ENCODE results near the gene ACE. TPM values are rescaled to one million over a fixed set of nuclear protein-coding genes. Genes with fewer than 3 reads are reported as not detected.

Gene ACE
- total RNA-seq, 1 donor from 2014 or later = 9.6 TPM

DNA sequence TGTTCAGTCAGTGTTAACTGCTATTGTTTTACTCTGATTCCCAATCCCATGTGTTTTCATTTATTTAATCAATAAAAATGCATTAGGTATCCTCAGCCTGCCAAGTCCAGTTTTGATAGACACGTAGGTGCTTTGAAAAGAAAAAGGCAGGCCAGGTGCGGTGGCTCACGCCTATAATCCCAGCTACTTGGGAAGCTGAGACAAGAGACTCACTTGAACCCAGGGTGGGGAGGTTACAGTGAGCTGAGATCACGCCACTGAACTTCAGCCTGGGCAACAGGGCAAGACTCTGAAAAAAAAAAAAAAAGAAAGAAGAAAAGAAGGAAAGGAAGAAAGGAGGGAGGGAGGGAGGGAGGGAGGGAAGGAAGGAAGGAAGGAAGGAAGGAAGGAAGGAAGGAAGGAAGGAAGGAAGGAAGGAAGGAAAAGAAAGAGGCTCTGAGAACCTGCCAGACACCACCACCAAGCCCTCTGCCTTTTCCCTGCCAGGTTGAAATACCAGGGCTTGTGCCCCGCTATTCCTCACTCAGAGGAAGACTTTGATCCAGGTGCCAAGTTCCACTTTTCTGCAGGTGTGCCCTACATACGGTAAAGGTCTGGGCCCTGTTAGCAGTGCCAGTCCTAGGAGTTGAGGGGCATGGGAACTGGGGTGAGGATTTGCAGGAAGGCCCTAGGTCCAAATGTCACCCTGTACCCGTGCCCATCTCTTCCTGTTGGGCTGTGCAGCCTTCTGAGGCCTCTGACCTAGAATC, 36.2 kb downstream of the ACE start:
- Histone ChIP-seq H3K9me3 (no peaks in the 10 kb centered on the region), H3K4me3 (no peak overlapping the region), H3K4me1 (no peaks in the 10 kb centered on the region), H3K27ac (no peak overlapping the region), H3K27me3 (no peaks in the 10 kb centered on the region), H3K36me3 (no peaks in the 10 kb centered on the region)
- TF ChIP-seq POLR2A (IDR thresholded peaks at IDR 0.05) (no peak), POLR2AphosphoS5 (IDR thresholded peaks at IDR 0.05; ENCODE audit: insufficient read depth in 1 of 2, low read depth in 1 of 2) (no peak)
- TF ChIP-seq, protein P1, sequence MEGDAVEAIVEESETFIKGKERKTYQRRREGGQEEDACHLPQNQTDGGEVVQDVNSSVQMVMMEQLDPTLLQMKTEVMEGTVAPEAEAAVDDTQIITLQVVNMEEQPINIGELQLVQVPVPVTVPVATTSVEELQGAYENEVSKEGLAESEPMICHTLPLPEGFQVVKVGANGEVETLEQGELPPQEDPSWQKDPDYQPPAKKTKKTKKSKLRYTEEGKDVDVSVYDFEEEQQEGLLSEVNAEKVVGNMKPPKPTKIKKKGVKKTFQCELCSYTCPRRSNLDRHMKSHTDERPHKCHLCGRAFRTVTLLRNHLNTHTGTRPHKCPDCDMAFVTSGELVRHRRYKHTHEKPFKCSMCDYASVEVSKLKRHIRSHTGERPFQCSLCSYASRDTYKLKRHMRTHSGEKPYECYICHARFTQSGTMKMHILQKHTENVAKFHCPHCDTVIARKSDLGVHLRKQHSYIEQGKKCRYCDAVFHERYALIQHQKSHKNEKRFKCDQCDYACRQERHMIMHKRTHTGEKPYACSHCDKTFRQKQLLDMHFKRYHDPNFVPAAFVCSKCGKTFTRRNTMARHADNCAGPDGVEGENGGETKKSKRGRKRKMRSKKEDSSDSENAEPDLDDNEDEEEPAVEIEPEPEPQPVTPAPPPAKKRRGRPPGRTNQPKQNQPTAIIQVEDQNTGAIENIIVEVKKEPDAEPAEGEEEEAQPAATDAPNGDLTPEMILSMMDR (IDR thresholded peaks at IDR 0.05) = no peak
- no peak for DNase-seq (ENCODE audit: extremely low spot score in 2 of 2)
- intact Hi-C loops (cut with DNase I) = no loop called here

DNA sequence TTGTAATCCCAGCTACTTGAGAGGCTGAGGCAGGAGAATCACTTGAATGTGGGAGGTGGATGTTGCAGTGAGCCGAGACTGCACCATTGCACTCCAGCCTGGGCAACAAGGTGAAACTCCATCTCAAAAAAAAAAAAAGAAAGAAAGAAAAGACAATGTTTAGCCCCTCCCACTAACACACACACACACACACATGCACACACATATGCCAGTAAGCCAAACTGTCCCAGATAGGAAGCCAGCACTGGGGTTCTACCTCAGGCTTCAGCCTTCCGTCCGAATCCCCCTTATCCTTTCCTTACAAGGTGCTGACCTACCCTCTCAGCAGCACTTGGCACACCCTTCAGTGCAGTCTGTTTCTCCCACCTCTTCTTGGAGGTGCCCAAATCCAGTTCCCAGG, 37.6 kb downstream of the ACE start:
- no peak for DNase-seq (ENCODE audit: extremely low spot score in 2 of 2)

DNA sequence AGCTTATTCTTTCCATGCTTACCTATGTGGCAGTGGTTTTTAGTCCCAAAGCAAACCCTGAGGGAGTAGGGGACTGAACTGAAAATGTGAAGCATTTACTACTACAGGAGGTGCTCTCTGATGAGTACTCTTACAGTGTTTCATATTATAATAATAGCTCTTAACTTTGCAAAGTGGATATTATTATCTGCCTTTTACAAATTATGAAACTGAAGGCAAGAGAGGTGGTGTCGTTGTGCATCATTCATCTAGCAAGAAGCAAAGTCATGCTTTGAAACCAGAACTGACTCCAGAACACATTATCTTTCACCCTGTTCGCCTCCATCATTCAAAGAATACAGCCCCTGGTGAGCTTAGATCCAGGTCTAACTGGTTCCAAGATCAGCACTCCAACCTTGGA, 38.1 kb downstream of the ACE start:
- Histone ChIP-seq H3K36me3 (no peaks in the 10 kb centered on the region), H3K27me3 (no peaks in the 10 kb centered on the region)
- TF ChIP-seq POLR2AphosphoS5 (IDR thresholded peaks at IDR 0.05; ENCODE audit: insufficient read depth in 1 of 2, low read depth in 1 of 2) (no peak), POLR2A (IDR thresholded peaks at IDR 0.05) (no peak)
- TF ChIP-seq, protein P1 (IDR thresholded peaks at IDR 0.05) = no peak

More for the DNA sequence above, 37.6 kb downstream of the ACE start:
- Histone ChIP-seq H3K27me3 (no peaks in the 10 kb centered on the region), H3K4me1 (no peaks in the 10 kb centered on the region), H3K4me3 (no peak overlapping the region), H3K9me3 (no peaks in the 10 kb centered on the region), H3K27ac (no peak overlapping the region), H3K36me3 (no peaks in the 10 kb centered on the region)
- intact Hi-C loops (cut with DNase I) = no loop called here
- TF ChIP-seq POLR2A (IDR thresholded peaks at IDR 0.05) (no peak), POLR2AphosphoS5 (IDR thresholded peaks at IDR 0.05; ENCODE audit: insufficient read depth in 1 of 2, low read depth in 1 of 2) (no peak)
- TF ChIP-seq, protein P1 (IDR thresholded peaks at IDR 0.05) = no peak

DNA sequence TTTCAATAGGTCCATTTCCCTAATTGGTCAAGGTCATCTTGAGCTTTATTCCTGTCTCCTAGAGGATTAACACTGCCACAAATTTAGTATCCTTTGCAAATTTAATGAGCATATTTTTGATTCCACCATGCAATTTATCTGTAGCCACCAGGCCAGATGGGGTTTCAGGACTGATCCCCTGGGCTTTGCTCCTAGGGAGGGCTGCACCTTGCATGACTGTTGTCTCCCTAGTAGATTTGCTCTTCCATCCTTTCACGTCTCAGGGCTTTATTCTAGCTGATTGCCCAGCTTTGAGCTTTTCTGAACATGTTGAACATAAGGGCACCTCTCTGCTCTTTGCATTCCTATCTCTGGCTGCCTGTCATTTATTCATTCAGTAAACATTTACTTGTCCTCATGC, 38.6 kb downstream of the ACE start:
- Histone ChIP-seq H3K27me3 (no peaks in the 10 kb centered on the region), H3K36me3 (no peaks in the 10 kb centered on the region), H3K4me3 (no peak overlapping the region), H3K4me1 (no peaks in the 10 kb centered on the region), H3K27ac (no peak overlapping the region), H3K9me3 (no peaks in the 10 kb centered on the region)
- intact Hi-C loops (cut with DNase I) = no loop called here
- no peak for TF ChIP-seq POLR2A (IDR thresholded peaks at IDR 0.05)
- no peak for TF ChIP-seq POLR2AphosphoS5 (IDR thresholded peaks at IDR 0.05; ENCODE audit: insufficient read depth in 1 of 2, low read depth in 1 of 2)
- no peak for DNase-seq (ENCODE audit: extremely low spot score in 2 of 2)

More for the DNA sequence above, 38.1 kb downstream of the ACE start:
- Histone ChIP-seq H3K27ac (no peak overlapping the region), H3K4me3 (no peak overlapping the region), H3K9me3 (no peaks in the 10 kb centered on the region), H3K4me1 (no peaks in the 10 kb centered on the region)
- DNase-seq (ENCODE audit: extremely low spot score in 2 of 2) = no peak
- intact Hi-C loops (cut with DNase I) = no loop called here

DNA sequence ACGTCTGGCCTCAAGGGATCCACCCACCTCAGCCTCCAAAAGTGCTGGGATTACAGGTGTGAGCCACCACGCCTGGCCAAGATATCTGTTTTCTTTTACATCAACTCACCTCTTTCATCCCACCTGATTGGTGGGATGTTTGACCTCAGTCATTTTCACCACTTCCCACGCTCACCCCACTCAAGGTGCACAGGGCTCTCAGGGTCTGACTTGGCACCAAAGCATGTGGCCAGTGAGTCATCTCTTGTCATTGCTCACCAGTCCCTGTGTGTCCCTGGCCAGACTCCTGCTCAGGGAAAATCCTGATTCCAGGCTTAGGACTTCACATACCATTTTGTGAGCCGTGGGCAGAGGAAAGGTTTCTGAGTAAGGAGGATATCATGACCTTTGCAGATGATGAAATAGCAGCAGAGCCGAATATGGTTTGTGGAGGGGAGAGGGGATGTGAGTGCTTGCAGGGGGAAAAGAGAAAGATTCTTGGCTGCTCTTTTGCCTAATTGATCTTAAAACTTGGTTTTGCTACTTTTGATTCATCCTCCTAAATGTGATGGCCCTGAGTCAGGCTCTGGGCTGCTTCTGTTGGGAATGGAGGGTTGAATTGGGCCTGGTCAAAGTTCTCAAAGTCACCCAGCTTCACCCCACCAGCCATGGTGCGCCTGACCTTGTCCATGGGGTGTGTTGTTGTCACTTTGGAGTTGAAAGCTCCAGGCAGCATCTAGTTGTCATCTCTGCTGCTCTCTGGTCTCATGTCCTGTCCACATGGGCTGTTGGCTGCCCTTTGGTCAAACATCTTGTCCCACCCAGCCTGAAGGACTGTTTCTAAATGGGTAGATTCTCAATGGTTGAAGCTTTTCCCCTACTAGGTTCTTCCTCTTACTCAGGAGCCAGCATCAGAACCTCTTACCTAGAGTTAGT, 40.3 kb downstream of the ACE start:
- Histone ChIP-seq H3K27ac (no peak overlapping the region), H3K36me3 (no peaks in the 10 kb centered on the region), H3K9me3 (no peaks in the 10 kb centered on the region), H3K4me1 (no peaks in the 10 kb centered on the region), H3K27me3 (no peaks in the 10 kb centered on the region), H3K4me3 (no peak overlapping the region)
- intact Hi-C loops (cut with DNase I) = no loop called here
- no peak for TF ChIP-seq POLR2A (IDR thresholded peaks at IDR 0.05)
- TF ChIP-seq POLR2AphosphoS5 (IDR thresholded peaks at IDR 0.05; ENCODE audit: insufficient read depth in 1 of 2, low read depth in 1 of 2) = no peak
- TF ChIP-seq, protein P1 (IDR thresholded peaks at IDR 0.05) = no peak
- DNase-seq (ENCODE audit: extremely low spot score in 2 of 2) = no peak
